Frontal cortex (tissue), 4 donors: ENCODE results near the gene AOX1. TPM values are rescaled to one million over a fixed set of nuclear protein-coding genes. Genes with fewer than 3 reads are reported as not detected.
"Not testable (repeated sequence)": the region's sequence is repeated elsewhere in the genome, so short reads cannot be mapped to it uniquely, and the experiment has no call there.

Experiments
- DNase-seq, 2 donors: peaks; one replicate each; pipeline ENCODE4 v3.0.0; 2012; ENCODE audit warnings: low spot score in 2 of 2
- FAIRE-seq: peaks from 2 replicates; lab custom pipeline; 2012; peaks lifted over from hg19 to GRCh38; lab: Jason Lieb, UNC
- total RNA-seq: library from RNA; depleted of rRNA; stranded (reverse); fragments of >200 nt; gene quantifications from one replicate; pipeline ENCODE4 v1.2.3, GENCODE V29; 2014
- donor health status: control.
- donor health status: control.
- donor health status: control.

AOX1 gene
- total RNA-seq, 1 donor from 2014 or later, result 0.82 TPM

GRCh38 chr2:200661477-200661876, 75.7 kb downstream of the AOX1 start:
- FAIRE-seq (no peak), DNase-seq (no peak)

DNA sequence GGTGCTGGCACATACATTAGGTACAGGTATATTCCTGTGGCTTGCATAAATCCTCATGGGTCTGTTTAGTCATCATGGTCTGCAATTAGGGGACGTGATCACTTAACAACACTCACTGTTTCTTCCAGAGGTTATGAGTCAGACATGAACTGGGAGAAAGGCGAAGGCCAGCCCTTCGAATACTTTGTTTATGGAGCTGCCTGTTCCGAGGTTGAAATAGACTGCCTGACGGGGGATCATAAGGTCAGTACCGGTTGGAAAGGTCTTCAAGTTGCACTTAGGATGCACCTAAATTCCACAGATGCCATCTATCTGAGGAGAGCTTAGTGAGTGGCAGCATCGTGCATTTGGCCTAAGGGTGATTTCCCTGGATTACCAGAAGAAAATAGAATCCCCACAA, 76.9 kb downstream of the AOX1 start:
- no peak for FAIRE-seq
- DNase-seq, result no peak

DNA sequence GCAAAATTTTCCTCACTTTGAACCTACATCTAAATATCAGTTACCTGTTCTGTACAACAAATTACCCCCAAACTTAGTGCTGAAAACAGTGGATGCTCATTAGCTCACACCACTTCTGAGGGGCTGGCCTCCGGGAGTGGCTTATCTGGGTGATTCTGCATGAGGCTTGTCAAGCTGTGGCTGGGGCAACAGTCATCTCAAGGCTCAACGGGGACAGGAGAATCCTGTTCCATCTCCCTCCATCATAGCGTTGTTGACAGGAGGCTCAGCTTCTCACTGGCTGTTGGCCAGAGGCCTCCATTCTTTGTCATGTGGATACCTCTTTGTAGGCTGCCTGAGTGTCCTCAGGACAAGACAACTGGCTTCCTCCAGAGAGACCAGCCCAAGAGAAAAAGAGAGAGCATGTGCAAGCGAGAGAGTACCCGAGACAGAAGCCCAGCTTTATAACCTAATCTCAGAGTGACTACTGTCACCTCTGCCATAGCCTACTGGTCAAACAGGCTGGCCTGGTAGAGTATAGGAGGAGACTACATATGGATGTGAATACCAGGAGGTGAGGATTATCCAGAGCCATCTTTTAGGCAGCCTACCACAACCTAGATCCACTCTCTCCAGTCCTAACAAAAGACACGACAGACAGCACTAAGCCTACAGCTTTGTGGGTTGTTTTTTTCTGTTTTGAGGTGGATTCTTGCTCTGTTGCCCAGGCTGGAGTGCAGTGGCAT, 79.1 kb downstream of the AOX1 start:
- DNase-seq (no peak), FAIRE-seq (no peak)

DNA sequence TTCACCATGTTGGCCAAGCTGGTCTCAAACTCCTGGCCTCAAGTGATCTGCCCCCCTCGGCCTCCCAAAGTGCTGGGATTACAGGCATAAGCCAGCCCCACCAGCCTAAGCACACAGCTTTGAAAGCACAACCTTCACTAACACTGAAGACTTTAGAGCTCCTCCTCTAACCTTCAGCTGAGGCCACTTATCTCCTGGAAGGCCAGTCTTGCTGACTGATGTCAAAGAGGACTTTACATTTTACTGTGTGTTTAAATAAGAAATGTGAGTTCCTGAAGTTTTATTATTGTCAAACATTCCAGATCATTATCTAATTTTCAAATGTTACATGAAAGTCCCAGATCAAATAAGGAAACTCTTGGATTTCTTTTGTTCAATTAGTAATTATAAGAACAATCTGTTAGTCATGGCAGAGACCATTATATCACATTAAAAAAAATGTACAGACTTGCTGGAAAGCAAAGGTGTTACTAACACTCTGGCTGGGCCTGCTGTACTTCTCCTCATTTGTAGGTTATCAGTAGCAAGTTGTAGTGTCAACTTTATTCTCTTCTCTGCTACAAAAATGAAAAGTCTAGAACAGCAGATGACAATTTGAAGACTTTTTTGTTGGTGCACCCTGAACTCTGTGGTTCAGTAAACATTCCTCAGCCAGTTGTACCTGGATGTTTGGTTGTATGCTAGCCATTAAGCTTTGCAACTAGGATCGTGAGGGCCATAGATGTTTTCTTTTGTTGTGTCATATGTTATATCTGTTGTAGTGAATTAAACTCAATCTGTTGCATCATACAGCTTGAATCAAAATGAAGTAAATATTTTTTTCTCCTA, 80.0 kb downstream of the AOX1 start:
- no peak for DNase-seq
- FAIRE-seq, result no peak

- DNase-seq (no peak), FAIRE-seq (no peak)
Observed at GRCh38 chr2:200667413-200667812, 81.6 kb downstream of the AOX1 start.

GRCh38 chr2:200668478-200668877, 82.7 kb downstream of the AOX1 start:
- FAIRE-seq (no peak), DNase-seq (no peak)

DNA sequence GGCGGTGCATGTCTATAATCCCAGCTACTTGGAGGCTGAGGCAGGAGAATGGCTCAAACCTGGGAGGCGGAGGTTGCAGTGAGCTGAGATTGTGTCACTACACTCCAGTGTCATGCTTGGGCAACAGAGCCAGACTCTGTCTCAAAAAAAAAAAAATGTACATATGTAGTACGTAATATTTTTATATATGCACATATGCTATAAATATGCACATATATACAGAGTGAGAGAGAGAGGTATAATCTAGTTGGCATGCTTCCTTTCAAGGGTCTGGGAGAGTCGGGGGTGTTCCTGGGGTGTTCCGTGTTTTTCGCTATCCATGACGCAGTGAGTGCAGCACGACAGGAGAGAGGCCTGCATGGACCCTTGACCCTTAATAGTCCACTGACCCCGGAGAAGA, 83.5 kb downstream of the AOX1 start:
- FAIRE-seq (no peak), DNase-seq (no peak)

- FAIRE-seq (no peak), DNase-seq (no peak)
Observed at GRCh38 chr2:200670313-200670712, 84.5 kb downstream of the AOX1 start.

- no peak for FAIRE-seq
- DNase-seq, result no peak
Observed at GRCh38 chr2:200670751-200671150, 84.9 kb downstream of the AOX1 start.

- FAIRE-seq (no peak), DNase-seq (no peak)
Observed at GRCh38 chr2:200673191-200673590, 87.4 kb downstream of the AOX1 start.

DNA sequence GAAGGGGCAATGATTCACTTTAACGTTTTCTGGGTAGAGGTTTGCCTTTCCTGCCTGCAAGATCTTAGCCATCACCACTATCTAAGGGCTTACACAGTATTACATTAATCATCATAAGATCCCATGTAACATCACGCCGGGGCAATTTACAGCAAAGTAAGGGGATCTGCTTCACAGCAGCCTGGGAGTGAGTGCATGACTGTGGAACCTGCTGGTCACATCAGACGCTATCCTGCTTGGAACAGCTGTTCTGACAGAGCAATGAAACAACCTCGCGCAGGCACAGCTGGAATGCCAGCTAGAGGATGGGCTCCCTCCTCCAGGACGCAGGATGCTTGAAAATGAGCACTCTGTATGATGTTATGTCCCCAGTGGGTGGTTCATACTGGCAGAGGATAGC, 89.0 kb downstream of the AOX1 start:
- DNase-seq (no peak), FAIRE-seq (no peak)

- no peak for DNase-seq
- no peak for FAIRE-seq
Observed at GRCh38 chr2:200677171-200677570, 91.4 kb downstream of the AOX1 start.

DNA sequence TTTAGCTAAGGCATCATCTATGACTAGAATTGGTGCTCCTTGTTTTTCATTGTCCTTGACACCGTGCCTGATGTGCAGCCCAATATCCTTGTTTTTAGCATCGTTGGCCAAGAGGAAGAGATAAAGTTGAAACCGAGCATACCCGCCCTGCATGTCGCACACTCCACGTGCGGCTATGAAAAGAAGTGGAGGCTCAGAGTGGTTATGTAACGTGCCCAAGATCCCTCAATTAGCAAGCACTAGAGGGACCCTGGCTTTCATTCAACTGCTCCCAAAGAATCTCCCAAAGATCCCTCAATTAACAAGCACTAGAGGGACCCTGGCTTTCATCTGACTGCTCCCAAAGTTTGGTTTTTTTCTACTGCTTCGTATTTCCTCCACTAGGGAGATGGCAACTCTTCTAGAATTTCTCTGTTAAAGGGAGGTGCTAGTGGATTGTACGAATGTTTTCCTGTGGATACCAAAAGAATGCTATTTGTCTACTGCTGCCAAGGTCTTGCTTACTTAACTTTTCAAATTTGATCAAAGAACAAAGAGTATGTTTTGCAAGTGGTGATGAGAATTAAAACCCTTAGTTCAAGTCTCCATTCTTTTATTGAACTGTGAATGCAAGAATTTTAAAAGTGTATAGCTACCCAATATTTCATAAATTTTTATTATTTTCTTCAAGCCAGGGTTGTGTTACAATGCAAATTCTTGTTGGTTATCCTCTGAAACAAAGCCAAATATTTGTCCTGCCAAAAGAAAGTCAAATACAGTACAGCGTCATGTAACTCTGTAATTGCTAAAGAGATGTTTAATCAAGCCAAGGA, 92.1 kb downstream of the AOX1 start:
- DNase-seq (no peak), FAIRE-seq (no peak)

DNA sequence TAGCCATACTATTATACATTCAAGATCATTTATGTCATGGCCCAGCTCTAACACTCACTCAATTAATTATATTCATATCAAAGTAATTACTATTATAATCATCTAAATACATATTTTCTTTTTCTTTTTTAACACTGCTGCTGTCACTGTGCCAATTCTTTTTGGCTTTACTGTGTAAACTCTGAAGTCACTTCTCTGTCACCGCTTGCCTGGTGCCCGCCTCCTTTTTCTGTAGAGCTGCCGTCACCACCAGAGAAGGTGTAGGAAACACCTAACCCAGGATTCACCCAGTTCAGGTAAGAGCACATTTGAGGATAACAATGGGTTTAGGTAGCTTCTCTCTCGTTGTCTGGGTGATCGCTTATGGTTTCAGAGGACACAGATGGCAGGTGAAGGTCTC, 93.3 kb downstream of the AOX1 start:
- FAIRE-seq, result no peak

DNA sequence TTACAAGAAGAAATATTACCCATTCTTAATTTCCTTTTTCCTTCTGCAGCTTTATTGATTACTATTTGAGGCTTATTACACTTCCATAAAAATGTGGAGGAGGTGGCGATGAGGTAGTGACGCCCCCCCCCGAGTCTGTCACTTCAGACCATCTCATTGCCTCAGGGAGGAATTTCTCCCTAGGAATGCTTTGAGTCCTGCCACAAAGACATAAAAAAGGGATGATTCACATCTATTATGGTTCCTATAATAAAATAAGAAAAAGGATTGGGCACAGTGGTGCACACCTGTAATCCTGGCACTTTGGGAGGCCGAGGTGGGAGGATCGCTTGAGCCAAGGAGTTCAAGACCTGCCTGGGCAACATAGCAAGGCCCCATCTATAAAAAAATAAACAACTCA, 93.7 kb downstream of the AOX1 start:
- FAIRE-seq (no peak), DNase-seq (no peak)

More for the DNA sequence above, 93.3 kb downstream of the AOX1 start:
- no peak for DNase-seq

GRCh38 chr2:200681697-200682096, 95.9 kb downstream of the AOX1 start:
- DNase-seq (no peak), FAIRE-seq (no peak)

DNA sequence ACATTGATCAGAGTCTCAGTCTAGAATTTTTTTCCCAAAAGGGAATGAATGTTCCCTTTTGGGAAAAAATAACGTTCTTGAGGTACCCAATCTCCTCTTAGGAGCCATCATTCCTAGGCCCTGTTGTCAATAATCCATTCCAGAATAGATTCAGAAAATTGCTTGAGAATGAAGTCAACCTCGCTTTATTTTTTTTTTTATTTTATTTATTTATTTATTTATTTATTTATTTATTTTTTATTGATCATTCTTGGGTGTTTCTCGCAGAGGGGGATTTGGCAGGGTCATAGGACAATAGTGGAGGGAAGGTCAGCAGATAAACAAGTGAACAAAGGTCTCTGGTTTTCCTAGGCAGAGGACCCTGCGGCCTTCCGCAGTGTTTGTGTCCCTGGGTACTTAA, 96.6 kb downstream of the AOX1 start:
- not testable (repeated sequence) for FAIRE-seq, DNase-seq

- FAIRE-seq (no peak), DNase-seq (no peak)
Observed at GRCh38 chr2:200687922-200688920, 102.4 kb downstream of the AOX1 start.

DNA sequence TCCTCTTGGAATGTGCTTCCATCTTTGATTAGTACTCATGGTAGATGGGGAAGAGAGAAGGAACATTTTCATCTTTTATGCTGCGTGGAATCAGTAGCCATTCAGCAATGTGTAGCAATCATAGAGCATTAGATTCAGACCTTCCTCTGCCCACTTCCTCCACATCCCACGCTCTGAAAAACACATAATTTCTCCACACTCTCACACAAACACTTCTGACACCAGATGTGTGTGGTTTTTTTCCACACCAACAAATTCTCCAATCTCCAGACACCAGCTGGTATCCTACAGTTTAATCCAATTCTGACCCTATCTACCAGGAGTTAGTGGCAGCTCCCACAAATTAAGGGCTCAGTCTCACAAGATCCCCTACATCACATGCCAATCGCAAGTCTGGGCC, 103.3 kb downstream of the AOX1 start:
- DNase-seq (no peak), FAIRE-seq (no peak)
